HFF-Myc (cell line): ENCODE measurements around the gene SRSF2.

Source experiments
- DNase-seq: peaks from one replicate; pipeline ENCODE4 v3.0.0-alpha.2; 2011; ENCODE audit warnings: low read depth; ENCODE audit errors: extremely low read depth
- H3K4me3 ChIP-seq: replicated peaks from 2 replicates; pipeline ENCODE4 v1.5.1; 2011; ENCODE audit warnings: low read depth, mild to moderate bottlenecking, control low read depth, low read length
- CTCF ChIP-seq: IDR thresholded peaks from 2 replicates; pipeline ENCODE4 v1.5.1; 2012; ENCODE audit warnings: mild to moderate bottlenecking, low read depth, low read length, control low read depth; ENCODE audit errors: missing control alignments

The SRSF2 gene

DNA sequence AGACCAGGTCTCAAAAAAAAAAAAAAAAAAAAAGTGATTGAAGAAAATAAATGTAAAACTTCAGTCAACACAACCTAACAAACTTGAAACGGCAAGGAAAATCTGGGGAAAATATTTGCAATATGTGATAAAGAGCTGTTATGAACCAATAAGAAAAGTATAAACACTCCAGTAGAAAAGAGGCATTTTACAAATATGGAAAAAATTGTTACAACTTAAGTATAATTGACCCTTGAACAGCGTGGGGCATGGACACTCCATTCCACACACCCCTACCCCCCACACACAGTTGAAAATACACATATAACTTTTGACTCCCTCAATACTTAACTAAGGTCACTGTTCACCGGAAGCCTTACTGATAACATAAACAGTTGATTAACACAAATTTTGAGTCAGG is 21.4 kb upstream of the SRSF2 start:
- H3K4me3 ChIP-seq: no peak overlapping the region
- no peak for DNase-seq
- TF ChIP-seq CTCF: no peak

DNA sequence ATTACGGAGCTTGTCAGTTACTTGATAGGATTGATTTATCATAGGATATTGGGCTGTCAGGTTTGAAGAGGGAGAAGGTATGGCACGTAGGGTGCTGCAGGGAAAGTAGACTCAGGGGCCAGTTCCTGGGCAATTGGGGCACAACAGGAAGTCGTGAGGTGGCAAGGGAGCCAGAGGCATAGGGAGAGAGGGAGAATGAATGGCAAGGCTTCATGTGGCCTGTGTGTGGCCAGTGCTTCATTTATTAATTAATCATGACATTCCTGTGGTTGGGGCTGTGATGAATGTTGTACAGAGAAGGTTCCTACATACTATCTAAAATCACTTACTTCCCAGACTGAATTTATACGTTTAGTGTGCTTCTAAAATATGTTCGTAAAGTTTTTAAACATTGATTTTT is 20.1 kb upstream of the SRSF2 start:
- no peak for TF ChIP-seq CTCF
- DNase-seq: no peak
- no peak overlapping the region for H3K4me3 ChIP-seq

- TF ChIP-seq CTCF: no peak
- H3K4me3 ChIP-seq: no peak overlapping the region
- DNase-seq: no peak
These were observed 18.2 kb upstream of the SRSF2 start for GRCh38 chr17:76755285-76755684.

DNA sequence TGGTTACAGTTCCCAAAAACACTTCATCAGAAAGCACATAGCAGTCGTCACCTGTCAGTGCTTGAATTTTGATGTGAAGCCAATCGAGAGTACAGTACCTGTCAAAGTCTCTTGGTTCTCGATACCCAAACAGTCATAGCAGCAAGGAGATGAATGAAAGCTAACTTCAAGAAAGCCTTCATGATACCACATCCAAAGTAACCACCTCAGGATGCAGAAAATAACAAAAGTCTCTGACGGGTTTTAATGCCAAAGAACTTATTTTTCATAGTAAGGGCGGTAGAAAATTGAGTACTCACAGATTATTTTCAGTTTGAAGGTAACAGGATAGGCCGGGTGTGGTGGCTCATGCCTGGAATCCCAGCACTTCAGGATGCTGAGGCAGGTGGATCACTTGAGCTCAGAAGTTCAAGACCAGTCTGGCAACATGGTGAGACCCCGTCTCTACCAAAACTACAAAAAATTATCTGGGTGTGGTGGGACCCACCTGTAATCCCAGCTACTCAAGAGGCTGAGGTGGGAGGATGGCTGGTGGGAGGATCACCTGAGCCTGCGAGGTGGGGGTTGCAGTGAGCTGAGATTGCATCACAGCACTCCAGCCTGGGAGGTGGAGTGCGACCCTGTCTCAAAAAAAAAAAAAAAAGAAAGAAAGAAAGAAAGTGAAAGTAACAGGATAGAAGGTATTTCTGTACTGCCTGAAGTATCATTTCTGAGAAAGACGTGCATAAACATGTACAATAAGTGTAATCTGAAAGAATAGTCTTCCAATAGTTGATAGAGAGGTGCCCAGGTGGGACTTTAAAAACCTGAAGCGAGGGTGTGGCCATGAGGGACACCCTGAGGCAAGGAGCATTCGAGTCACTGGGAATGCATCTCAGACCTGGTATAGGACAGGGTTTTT is 16.2 kb upstream of the SRSF2 start:
- no peak for DNase-seq
- H3K4me3 ChIP-seq: no peak overlapping the region
- no peak for TF ChIP-seq CTCF

- no peak overlapping the region for H3K4me3 ChIP-seq
- no peak for DNase-seq
- no peak for TF ChIP-seq CTCF
These were observed 14.9 kb upstream of the SRSF2 start for GRCh38 chr17:76752006-76752405.

- no peak for TF ChIP-seq CTCF
- H3K4me3 ChIP-seq: no peak overlapping the region
- DNase-seq: no peak
These were observed 14.4 kb upstream of the SRSF2 start for GRCh38 chr17:76751416-76751993.
